Endothelial cell of umbilical vein (primary cell): ENCODE measurements around the gene HEXIM1. TPM values are rescaled to one million over a fixed set of nuclear protein-coding genes. Genes with fewer than 3 reads are reported as not detected.

ENCODE experiments used
- BruUV-seq: library from RNA; stranded (reverse); fragments of 400-500 nt; replicated peaks from 2 replicates; lab custom pipeline; 2021; lab: Mats Ljungman, UMichigan
- CTCF ChIA-PET: fragments of 300-600, 350-600 bp; sonication (Branson Sonifier 250); formaldehyde crosslinking; loops from one replicate; lab custom pipeline; 2021; ENCODE audit warnings: antibody characterized with exemption, inconsistent platforms; lab: Charles Lee
- POLR2A ChIA-PET: fragments of 300-600, 350-600 bp; sonication (Branson Sonifier 250); formaldehyde crosslinking; loops from one replicate; lab custom pipeline; 2021; ENCODE audit warnings: antibody characterized with exemption, inconsistent platforms; lab: Charles Lee
- DNase-seq: peaks from one replicate; pipeline ENCODE4 v3.0.0-alpha.2; 2011; ENCODE audit warnings: low read depth, low spot score
- FAIRE-seq: peaks from 2 replicates; lab custom pipeline; 2011; peaks lifted over from hg19 to GRCh38; lab: Jason Lieb, UNC
- H2AFZ ChIP-seq: 2 replicates; pipeline ENCODE4 v1.6.0; 2012; ENCODE audit warnings: low read depth, low read length, control low read depth, inconsistent platforms
- H3K27ac ChIP-seq: 2 replicates; pipeline ENCODE4 v1.5.1; 2011; ENCODE audit warnings: low read depth, mild to moderate bottlenecking, control low read depth, low read length, moderate library complexity; ENCODE audit not compliant: insufficient read depth
- H3K27me3 ChIP-seq, 2 experiments: 2 replicates each; pipeline versions ENCODE4 v1.6.0 to v1.6.1; 2011; ENCODE audit warnings: low read length in 2 of 2, mixed read lengths in 1 of 2; ENCODE audit not compliant: control insufficient read depth in 2 of 2, insufficient read depth in 2 of 2
- H3K36me3 ChIP-seq, 2 experiments: 2 replicates in 1 of 2; 3 replicates in 1 of 2; pipeline ENCODE4 v1.5.1; 2011; ENCODE audit warnings: low read length in 2 of 2, mild to moderate bottlenecking in 1 of 2, moderate library complexity in 1 of 2; ENCODE audit not compliant: control insufficient read depth in 2 of 2, insufficient read depth in 2 of 2; ENCODE audit errors: extremely low read depth in 1 of 2
- H3K4me1 ChIP-seq: 3 replicates; pipeline ENCODE4 v1.5.1; 2011; ENCODE audit warnings: mild to moderate bottlenecking, low read length; ENCODE audit not compliant: control insufficient read depth, insufficient read depth; ENCODE audit errors: extremely low read depth
- H3K4me2 ChIP-seq: 2 replicates; pipeline ENCODE4 v1.6.1; 2011; ENCODE audit warnings: low read length, control low read depth, mixed read lengths; ENCODE audit not compliant: insufficient read depth
- H3K4me3 ChIP-seq, 3 experiments: fragments of 200-600 bp in 1 of 3; sonication (generic), shearing (Covaris generic) in 1 of 3; replicated peaks in 1 of 3; 2 replicates each; pipeline ENCODE4 v1.5.1; 2011 to 2016; ENCODE audit warnings: control low read depth in 3 of 3, low read length in 3 of 3, mild to moderate bottlenecking in 2 of 3, inconsistent platforms in 1 of 3, low read depth in 1 of 3, moderate library complexity in 1 of 3; ENCODE audit not compliant: insufficient read depth in 1 of 3
- H3K79me2 ChIP-seq: 2 replicates; pipeline ENCODE4 v1.6.0; 2012; ENCODE audit warnings: low read length, inconsistent platforms; ENCODE audit not compliant: control insufficient read depth, insufficient read depth
- H3K9ac ChIP-seq: replicated peaks from 2 replicates; pipeline ENCODE3; 2011; ENCODE audit warnings: low read length, control low read depth; ENCODE audit not compliant: insufficient read depth; ENCODE audit errors: extremely low read depth
- H3K9me1 ChIP-seq: replicated peaks from 3 replicates; pipeline ENCODE4 v1.6.0; 2011; ENCODE audit warnings: mild to moderate bottlenecking, low read length; ENCODE audit not compliant: control insufficient read depth, insufficient read depth; ENCODE audit errors: extremely low read depth
- H3K9me3 ChIP-seq: replicated peaks from 2 replicates; pipeline ENCODE4 v1.5.1; 2012; ENCODE audit warnings: low read length, inconsistent platforms; ENCODE audit not compliant: control insufficient read depth, insufficient read depth
- H4K20me1 ChIP-seq: replicated peaks from 2 replicates; pipeline ENCODE3; 2011; ENCODE audit warnings: mild to moderate bottlenecking, low read length; ENCODE audit not compliant: control insufficient read depth, insufficient read depth; ENCODE audit errors: extremely low read depth
- CTCF ChIP-seq, 2 donors: IDR thresholded peaks; 1 replicate in 1 of 2; 2 replicates in 1 of 2; pipeline ENCODE4 v1.5.1; 2011; ENCODE audit warnings: low read length in 2 of 2, mild to moderate bottlenecking in 2 of 2, moderate library complexity in 2 of 2, control low read depth in 1 of 2, inconsistent platforms in 1 of 2, low read depth in 1 of 2; ENCODE audit not compliant: insufficient read depth in 1 of 2; ENCODE audit errors: extremely low read depth in 1 of 2
- EZH2 ChIP-seq: IDR thresholded peaks from 2 replicates; pipeline ENCODE4 v1.6.1; 2012; ENCODE audit warnings: borderline replicate concordance, low read depth, mild to moderate bottlenecking, moderate library complexity, low read length, inconsistent platforms; ENCODE audit not compliant: severe bottlenecking
- MYC ChIP-seq: IDR thresholded peaks from one replicate; pipeline ENCODE4 v1.6.1; 2011; ENCODE audit warnings: mild to moderate bottlenecking, low read depth, low read length
- POLR2AphosphoS5 ChIP-seq: IDR thresholded peaks from 2 replicates; pipeline ENCODE4 v1.6.1; 2012; ENCODE audit warnings: low read depth, mild to moderate bottlenecking, control low read depth, low read length, moderate library complexity; ENCODE audit not compliant: insufficient read depth
- dilution Hi-C: fragments of 300-500 bp; cut with MboI; formaldehyde crosslinking; loops from one replicate; pipeline ENCODE4 v1.15.0; 2019; ENCODE audit warnings: low sequenced_read_pairs; ENCODE audit not compliant: extremely low pct_ligation_motif_present
- intact Hi-C: fragments of 100-400 bp; cut with micrococcal nuclease; formaldehyde crosslinking; loops from one replicate; pipeline ENCODE4 v1.10.0; 2022
- polyA plus RNA-seq, 4 experiments: library from polyadenylated mRNA; depleted of rRNA in 3 of 4; stranded (reverse) in 3 of 4; unstranded in 1 of 4; fragments of >200 nt; gene quantifications; 2 replicates each; pipeline versions ENCODE4 v1.2.1 to v1.2.3, GENCODE V29; 2011 to 2012; ENCODE audit warnings: missing spikeins in 1 of 4
- total RNA-seq: library from RNA; stranded (reverse); gene quantifications from 2 replicates; pipeline ENCODE4 v1.2.3, GENCODE V29; 2021
- TF ChIP-seq, protein P1 (sequence below): IDR thresholded peaks from 2 replicates; pipeline ENCODE4 v1.6.1; 2011; ENCODE audit not compliant: insufficient read depth, insufficient read length

The HEXIM1 gene
- total and polyA plus RNA-seq, 2 donors (not counting 3 experiments of a cell fraction or from before 2014, with no cell fraction given) = 7.0 to 20.0 TPM

- H3K9me3 ChIP-seq = no peaks in the 10 kb centered on the region
- H3K27ac ChIP-seq = no peak overlapping the region
- H2AFZ ChIP-seq = no peak overlapping the region
- H3K27me3 ChIP-seq = no peaks in the 10 kb centered on the region
- TF ChIP-seq MYC = no peak
- no peak for TF ChIP-seq CTCF (IDR thresholded peaks at IDR 0.05; ENCODE audit: extremely low read depth in 1 of 2, insufficient read depth in 1 of 2, low read depth in 1 of 2, low read length in 2 of 2)
- TF ChIP-seq, protein P1, sequence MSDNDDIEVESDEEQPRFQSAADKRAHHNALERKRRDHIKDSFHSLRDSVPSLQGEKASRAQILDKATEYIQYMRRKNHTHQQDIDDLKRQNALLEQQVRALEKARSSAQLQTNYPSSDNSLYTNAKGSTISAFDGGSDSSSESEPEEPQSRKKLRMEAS = no peak
- TF ChIP-seq EZH2 = no peak
- TF ChIP-seq POLR2AphosphoS5 = no peak
- H4K20me1 ChIP-seq = no peaks in the 10 kb centered on the region
- BruUV-seq = no TSS peak
- no peak overlapping the region for H3K4me3 ChIP-seq
- intact Hi-C loops (no loop called here), dilution Hi-C loops (no loop called here)
- DNase-seq (no peak), FAIRE-seq (no peak)
- H3K9me1 ChIP-seq = no peaks in the 10 kb centered on the region
- no peaks in the 10 kb centered on the region for H3K36me3 ChIP-seq
- no peak overlapping the region for H3K9ac ChIP-seq
- ChIA-PET POLR2A (no interaction called here), CTCF (interaction anchor here (1.1 to 7.2 kb wide), 4 partner anchors 18 to 70 kb away, joined by 3 to 61 read pairs (median 5); no protein-coding TSS in a partner anchor)
- peaks cover 36% of the 10 kb centered on the region for H3K4me1 ChIP-seq
- H3K79me2 ChIP-seq = peaks cover 2% of the 10 kb centered on the region
- no peak overlapping the region for H3K4me2 ChIP-seq
Observed at GRCh38 chr17:45127207-45127547, 21.1 kb upstream of the HEXIM1 start.
